Subcutaneous abdominal adipose tissue (tissue), 5 donors: ENCODE measurements around the gene PDHB.
"Not testable (repeated sequence)": the region's sequence is repeated elsewhere in the genome, so short reads cannot be mapped to it uniquely, and the experiment has no call there.

Experiments
- H3K27ac ChIP-seq: one replicate; pipeline ENCODE4 v1.7.0; 2013; ENCODE audit warnings: low read depth, mild to moderate bottlenecking, inconsistent platforms, low read length, moderate library complexity
- H3K27me3 ChIP-seq, 5 donors: one replicate each; pipeline ENCODE4 v1.7.0; 2013; ENCODE audit warnings: low read length in 5 of 5, inconsistent platforms in 1 of 5; ENCODE audit not compliant: control insufficient read depth in 5 of 5, insufficient read depth in 4 of 5
- H3K36me3 ChIP-seq, 5 donors: one replicate each; pipeline ENCODE4 v1.7.0; 2013; ENCODE audit warnings: low read length in 5 of 5; ENCODE audit not compliant: control insufficient read depth in 5 of 5, insufficient read depth in 5 of 5
- H3K4me1 ChIP-seq, 5 donors: one replicate each; pipeline ENCODE4 v1.7.0; 2013; ENCODE audit warnings: low read length in 5 of 5, mild to moderate bottlenecking in 3 of 5, moderate library complexity in 1 of 5; ENCODE audit not compliant: control insufficient read depth in 5 of 5, insufficient read depth in 5 of 5
- H3K4me3 ChIP-seq, 5 donors: one replicate each; pipeline ENCODE4 v1.7.0; 2013; ENCODE audit warnings: low read length in 5 of 5, low read depth in 1 of 5
- H3K9ac ChIP-seq, 5 donors: one replicate each; pipeline ENCODE4 v1.7.0; 2013; ENCODE audit warnings: low read length in 5 of 5, mild to moderate bottlenecking in 4 of 5, moderate library complexity in 3 of 5
- H3K9me3 ChIP-seq, 5 donors: one replicate each; pipeline ENCODE4 v1.7.0; 2013; ENCODE audit warnings: low read length in 5 of 5; ENCODE audit not compliant: control insufficient read depth in 5 of 5
- donor health status: healthy.
- donor health status: healthy.
- donor health status: healthy.
- donor health status: healthy.
- donor health status: healthy.

Gene PDHB

GRCh38 chr3:58437276-58437675 lies 3.6 kb upstream of the PDHB start:
- not testable (repeated sequence) for H3K9ac ChIP-seq

GRCh38 chr3:58434990-58435389 lies 1.4 kb upstream of the PDHB start:
- no peak overlapping the region for H3K4me3 ChIP-seq
- peaks cover 8 to 19% (median 18%) of the 10 kb centered on the region in 5 donors for H3K36me3 ChIP-seq
- H3K27ac ChIP-seq = peak overlapping the region; percentile 82
- no peaks in the 10 kb centered on the region for H3K27me3 ChIP-seq
- H3K4me1 ChIP-seq = peaks cover 4 to 40% (median 26%) of the 10 kb centered on the region in 5 donors
- peak overlapping the region in 2 of 5 donors; percentile 8 to 20 for H3K9ac ChIP-seq
- H3K9me3 ChIP-seq = no peaks in the 10 kb centered on the region

More at GRCh38 chr3:58437276-58437675, 3.6 kb upstream of the PDHB start:
- not testable (repeated sequence) for H3K36me3 ChIP-seq, H3K4me3 ChIP-seq, H3K9me3 ChIP-seq, H3K27me3 ChIP-seq, H3K27ac ChIP-seq
- H3K4me1 ChIP-seq = peaks cover 4 to 35% (median 26%) of the 10 kb centered on the region in 5 donors

- Histone ChIP-seq H3K9ac (peak overlapping the region in 2 of 5 donors; percentile 40 to 56), H3K4me3 (peak overlapping the region in 1 of 5 donors; percentile 99)
These were observed 879 bp upstream of the PDHB start for GRCh38 chr3:58434511-58434910.

GRCh38 chr3:58434168-58434504 lies 504 bp upstream of the PDHB start:
- Histone ChIP-seq H3K27me3 (no peaks in the 10 kb centered on the region), H3K36me3 (peaks cover 16 to 28% (median 26%) of the 10 kb centered on the region in 5 donors), H3K4me1 (peaks cover 4 to 40% (median 26%) of the 10 kb centered on the region in 5 donors), H3K9me3 (no peaks in the 10 kb centered on the region), H3K9ac (peak overlapping the region in 2 of 5 donors; percentile 40 to 56), H3K4me3 (peak overlapping the region; percentile 49 to 99 (median 69)), H3K27ac (peak overlapping the region; percentile 82)

More at GRCh38 chr3:58434511-58434910, 879 bp upstream of the PDHB start:
- peaks cover 4 to 40% (median 26%) of the 10 kb centered on the region in 5 donors for H3K4me1 ChIP-seq
- H3K27ac ChIP-seq = peak overlapping the region; percentile 82
- no peaks in the 10 kb centered on the region for H3K27me3 ChIP-seq
- H3K9me3 ChIP-seq = no peaks in the 10 kb centered on the region
- H3K36me3 ChIP-seq = peaks cover 13 to 24% (median 22%) of the 10 kb centered on the region in 5 donors

- Histone ChIP-seq H3K4me1 (peaks cover 4 to 40% (median 26%) of the 10 kb centered on the region in 5 donors), H3K9ac (peak overlapping the region in 4 of 5 donors; percentile 73 to 88 (median 80)), H3K9me3 (no peaks in the 10 kb centered on the region), H3K4me3 (peak overlapping the region; percentile 70 to 99 (median 93)), H3K27ac (peak overlapping the region; percentile 79), H3K27me3 (no peaks in the 10 kb centered on the region), H3K36me3 (peaks cover 22 to 40% (median 39%) of the 10 kb centered on the region in 5 donors)
These were observed 727 bp downstream of the PDHB start for GRCh38 chr3:58432905-58433304.

GRCh38 chr3:58429657-58430056 lies 4.0 kb downstream of the PDHB start:
- Histone ChIP-seq H3K4me1 (peaks cover 2 to 32% (median 27%) of the 10 kb centered on the region in 5 donors), H3K9ac (peak overlapping the region in 1 of 5 donors; percentile 17), H3K36me3 (peaks cover 43 to 71% (median 70%) of the 10 kb centered on the region in 5 donors), H3K4me3 (no peak overlapping the region), H3K27me3 (no peaks in the 10 kb centered on the region), H3K9me3 (no peaks in the 10 kb centered on the region), H3K27ac (no peak overlapping the region)

GRCh38 chr3:58427661-58428361 lies 5.8 kb downstream of the PDHB start:
- Histone ChIP-seq H3K27me3 (no peaks in the 10 kb centered on the region), H3K27ac (no peak overlapping the region), H3K9ac (no peak overlapping the region), H3K4me3 (no peak overlapping the region), H3K36me3 (peaks cover 52 to 89% (median 84%) of the 10 kb centered on the region in 5 donors), H3K4me1 (peaks cover 0 to 24% (median 20%) of the 10 kb centered on the region in 5 donors), H3K9me3 (no peaks in the 10 kb centered on the region)

- Histone ChIP-seq H3K9ac (no peak overlapping the region), H3K4me3 (no peak overlapping the region), H3K36me3 (peaks cover 48 to 98% (median 87%) of the 10 kb centered on the region in 5 donors), H3K4me1 (peaks cover 0 to 36% (median 9%) of the 10 kb centered on the region in 5 donors), H3K9me3 (no peaks in the 10 kb centered on the region), H3K27me3 (no peaks in the 10 kb centered on the region), H3K27ac (no peak overlapping the region)
These were observed 7.8 kb downstream of the PDHB start for GRCh38 chr3:58425782-58426181.

- Histone ChIP-seq H3K4me1 (peaks cover 2 to 44% (median 16%) of the 10 kb centered on the region in 5 donors), H3K4me3 (no peak overlapping the region), H3K36me3 (peaks cover 40 to 87% (median 76%) of the 10 kb centered on the region in 5 donors), H3K27ac (peak overlapping the region; percentile 43), H3K9me3 (no peaks in the 10 kb centered on the region), H3K27me3 (no peaks in the 10 kb centered on the region), H3K9ac (peak overlapping the region in 1 of 5 donors; percentile 5)
These were observed 9.0 kb downstream of the PDHB start for GRCh38 chr3:58424613-58425012.

GRCh38 chr3:58422756-58423325 lies 10.8 kb downstream of the PDHB start:
- Histone ChIP-seq H3K9me3 (no peaks in the 10 kb centered on the region), H3K9ac (no peak overlapping the region), H3K36me3 (peaks cover 29 to 73% (median 58%) of the 10 kb centered on the region in 5 donors), H3K27me3 (no peaks in the 10 kb centered on the region), H3K27ac (no peak overlapping the region), H3K4me3 (no peak overlapping the region), H3K4me1 (peaks cover 2 to 46% (median 18%) of the 10 kb centered on the region in 5 donors)
